ENCODE measurements around the gene FBN1. TPM values are rescaled to one million over a fixed set of nuclear protein-coding genes. Genes with fewer than 3 reads are reported as not detected.

Gene FBN1
- total RNA-seq, 1 experiment from 2014 or later = 6.7 TPM

GRCh38 chr15:48632651-48633050 is 12.9 kb downstream of the FBN1 start:
- Histone ChIP-seq H3K27ac (ENCODE audit: low read length) (no peak overlapping the region), H3K4me3 (ENCODE audit: low read length) (no peak overlapping the region), H3K9me2 (replicated peaks; ENCODE audit: low read length) (no peaks in the 10 kb centered on the region), H3K36me3 (ENCODE audit: low read depth, low read length) (no peaks in the 10 kb centered on the region), H4K20me1 (ENCODE audit: low read length) (no peaks in the 10 kb centered on the region), H3K4me1 (ENCODE audit: insufficient read depth, low read length) (no peaks in the 10 kb centered on the region), H3F3A (ENCODE audit: low read length, unreplicated experiment) (no peaks in the 10 kb centered on the region), H2AFZ (ENCODE audit: low read length) (no peak overlapping the region), H3K27me3 (ENCODE audit: low read length) (no peaks in the 10 kb centered on the region), H3K9ac (ENCODE audit: low read length) (no peak overlapping the region), H3K4me2 (ENCODE audit: low read length) (no peak overlapping the region), H3K79me2 (ENCODE audit: low read length) (no peaks in the 10 kb centered on the region), H3K9me3 (ENCODE audit: low read length) (no peaks in the 10 kb centered on the region)
- CTCF ChIA-PET = no interaction called here
- POLR2A ChIA-PET (ENCODE audit: unreplicated experiment) = no interaction called here
- TF ChIP-seq EZH2 (IDR thresholded peaks at IDR 0.05; ENCODE audit: low read length, unreplicated experiment) = no peak
- TF ChIP-seq EZH2phosphoT487 (IDR thresholded peaks at IDR 0.05; ENCODE audit: borderline replicate concordance, low read length) = no peak
- no peak for TF ChIP-seq CTCF (conservative IDR thresholded peaks at IDR 0.05; ENCODE audit: low read depth, low read length)
- no peak for DNase-seq
- no TSS peak for BruUV-seq (replicated peaks)
- no peak for ATAC-seq
- intact Hi-C loops (cut with micrococcal nuclease) = no loop called here

- no peaks in the 10 kb centered on the region for H3F3A ChIP-seq (ENCODE audit: low read length, unreplicated experiment)
- H3K4me3 ChIP-seq (ENCODE audit: low read length) = no peak overlapping the region
- no peak overlapping the region for H3K9ac ChIP-seq (ENCODE audit: low read length)
- no peaks in the 10 kb centered on the region for H3K9me2 ChIP-seq (replicated peaks; ENCODE audit: low read length)
- no peaks in the 10 kb centered on the region for H3K36me3 ChIP-seq (ENCODE audit: low read depth, low read length)
- peaks cover 7% of the 10 kb centered on the region; the same call in 1 of the 2 replicates for H3K4me1 ChIP-seq (ENCODE audit: insufficient read depth, low read length)
- H4K20me1 ChIP-seq (ENCODE audit: low read length) = no peaks in the 10 kb centered on the region
- H3K79me2 ChIP-seq (ENCODE audit: low read length) = no peaks in the 10 kb centered on the region
- H3K4me2 ChIP-seq (ENCODE audit: low read length) = no peak overlapping the region
- H3K27me3 ChIP-seq (ENCODE audit: low read length) = no peaks in the 10 kb centered on the region
- H3K9me3 ChIP-seq (ENCODE audit: low read length) = no peaks in the 10 kb centered on the region
- H2AFZ ChIP-seq (ENCODE audit: low read length) = no peak overlapping the region
- intact Hi-C loops (cut with micrococcal nuclease) = no loop called here
- ATAC-seq (no peak), DNase-seq (no peak)
- no peak for TF ChIP-seq EZH2phosphoT487 (IDR thresholded peaks at IDR 0.05; ENCODE audit: borderline replicate concordance, low read length)
- H3K27ac ChIP-seq (ENCODE audit: low read length) = no peak overlapping the region
- POLR2A ChIA-PET (ENCODE audit: unreplicated experiment) = no interaction called here
- CTCF ChIA-PET = no interaction called here
- BruUV-seq (replicated peaks) = no TSS peak
These were observed 14.2 kb downstream of the FBN1 start for GRCh38 chr15:48631176-48631770.

GRCh38 chr15:48630245-48630644 is 15.3 kb downstream of the FBN1 start:
- H3K79me2 ChIP-seq (ENCODE audit: low read length) = no peaks in the 10 kb centered on the region
- no peak overlapping the region for H3K4me3 ChIP-seq (ENCODE audit: low read length)
- no TSS peak for BruUV-seq (replicated peaks)
- ChIA-PET CTCF (no interaction called here), POLR2A (ENCODE audit: unreplicated experiment) (no interaction called here)
- TF ChIP-seq EZH2phosphoT487 (IDR thresholded peaks at IDR 0.05; ENCODE audit: borderline replicate concordance, low read length) (no peak), EZH2 (IDR thresholded peaks at IDR 0.05; ENCODE audit: low read length, unreplicated experiment) (no peak), CTCF (conservative IDR thresholded peaks at IDR 0.05; ENCODE audit: low read depth, low read length) (no peak)
- peaks cover 7% of the 10 kb centered on the region; the same call in 1 of the 2 replicates for H3K4me1 ChIP-seq (ENCODE audit: insufficient read depth, low read length)
- no peak overlapping the region for H2AFZ ChIP-seq (ENCODE audit: low read length)
- no peak overlapping the region for H3K9ac ChIP-seq (ENCODE audit: low read length)
- no peaks in the 10 kb centered on the region for H3F3A ChIP-seq (ENCODE audit: low read length, unreplicated experiment)
- no peaks in the 10 kb centered on the region for H3K9me2 ChIP-seq (replicated peaks; ENCODE audit: low read length)
- no peak overlapping the region for H3K4me2 ChIP-seq (ENCODE audit: low read length)
- no peak overlapping the region for H3K27ac ChIP-seq (ENCODE audit: low read length)
- no peaks in the 10 kb centered on the region for H3K36me3 ChIP-seq (ENCODE audit: low read depth, low read length)
- no peaks in the 10 kb centered on the region for H3K9me3 ChIP-seq (ENCODE audit: low read length)
- no peaks in the 10 kb centered on the region for H3K27me3 ChIP-seq (ENCODE audit: low read length)
- intact Hi-C loops (cut with micrococcal nuclease) = no loop called here
- ATAC-seq (no peak), DNase-seq (no peak)
- no peaks in the 10 kb centered on the region for H4K20me1 ChIP-seq (ENCODE audit: low read length)
